Measurements from ENCODE around the gene DDT.
"Not testable (repeated sequence)": the region's sequence is repeated elsewhere in the genome, so short reads cannot be mapped to it uniquely, and the experiment has no call there.

GRCh38 chr22:23999779-24000178 is 25.5 kb upstream of the DDT start:
- not testable (repeated sequence) for TF ChIP-seq CTCF (conservative IDR thresholded peaks at IDR 0.05; ENCODE audit: low read length); EZH2phosphoT487 (IDR thresholded peaks at IDR 0.05; ENCODE audit: borderline replicate concordance)

Measured in Loucy (cell line).